HG03469 (cell line): ENCODE results near the gene CXorf58.
A peak's percentile ranks its signal among the peaks of the same experiment; 100 is the strongest.
"Not testable (repeated sequence)": the region's sequence is repeated elsewhere in the genome, so short reads cannot be mapped to it uniquely, and the experiment has no call there.

Experiments
- ATAC-seq: cut with Tn5 transposase; IDR thresholded peaks from one replicate; pipeline ENCODE4 v1.9.1; 2021; ENCODE audit warnings: mild to moderate bottlenecking, moderate library complexity, moderate number of reproducible peaks; ENCODE audit not compliant: unreplicated experiment

The CXorf58 gene

GRCh38 chrX:23907498-23908218 is at the start of gene CXorf58, which contains the start of gene APOO:
Gene CXorf58 (plus strand): TSS chrX:23908006. CDS start chrX:23910303, 2,297 bp downstream.
Gene APOO (minus strand): TSS chrX:23907938. CDS start chrX:23907702, 236 bp downstream.
- ATAC-seq: peak; percentile 84

- ATAC-seq: not testable (repeated sequence)
Observed at GRCh38 chrX:23859238-23859637, 48.6 kb upstream of the CXorf58 start.

DNA sequence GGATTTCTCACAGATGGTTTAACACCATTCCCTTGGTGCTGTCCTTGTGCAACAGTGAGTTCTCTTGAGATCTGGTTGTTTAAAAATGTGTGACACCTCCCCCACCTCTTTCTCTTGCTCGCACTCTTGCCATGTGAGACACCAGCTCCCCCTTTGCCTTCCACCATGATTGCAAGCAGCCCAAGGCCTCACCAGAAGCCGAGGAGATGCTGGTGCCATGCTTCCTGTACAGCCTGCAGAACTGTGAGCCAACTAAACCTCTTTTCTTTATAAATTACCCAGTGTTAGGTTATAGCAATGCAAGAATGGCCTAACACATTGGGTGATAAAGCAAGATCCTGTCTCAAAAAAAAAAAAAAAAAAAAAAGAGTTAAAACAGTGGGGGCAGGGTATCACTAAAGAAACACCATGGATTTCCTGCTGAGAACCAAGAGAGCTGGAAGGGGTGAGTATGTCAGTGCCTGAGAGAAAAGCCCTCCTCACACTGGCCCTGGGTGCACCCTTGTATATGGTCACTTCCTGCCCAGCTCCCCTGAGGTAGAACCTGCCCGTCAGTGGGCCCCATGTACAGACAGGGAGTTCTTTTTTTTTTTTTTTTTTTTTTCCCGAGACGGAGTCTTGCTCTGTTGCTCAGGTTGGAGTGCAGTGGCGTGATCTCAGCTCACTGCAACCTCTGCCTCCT is 46.5 kb upstream of the CXorf58 start:
- ATAC-seq: no peak

GRCh38 chrX:23861952-23862351 is 45.9 kb upstream of the CXorf58 start:
- not testable (repeated sequence) for ATAC-seq

DNA sequence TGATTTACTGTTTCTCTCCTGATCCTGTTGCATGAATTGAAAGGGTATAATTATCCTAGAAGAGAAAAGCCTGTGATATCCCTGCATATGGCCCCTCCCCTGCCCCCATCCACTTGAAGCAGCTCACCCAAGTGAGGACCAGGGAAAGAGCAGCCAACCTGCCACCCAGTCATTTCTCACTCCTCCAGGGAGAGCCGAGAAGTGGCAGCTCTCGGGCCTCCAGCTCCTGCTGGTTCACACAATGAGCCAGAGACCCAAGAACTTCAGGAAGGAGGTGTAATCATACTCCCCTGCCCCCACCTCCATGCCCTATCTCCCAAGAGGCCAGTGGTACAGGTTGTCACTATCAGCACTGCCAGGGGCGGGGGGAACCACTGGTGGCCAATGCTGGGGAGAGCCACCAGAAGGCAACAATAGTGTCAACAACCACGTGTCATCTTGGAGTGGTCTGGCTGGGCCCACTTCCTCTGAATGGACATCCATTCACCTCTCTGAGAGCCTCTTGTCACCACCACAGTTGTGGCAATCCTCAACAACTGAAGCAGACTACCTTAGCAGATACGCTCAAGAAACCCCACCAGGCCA is 43.0 kb upstream of the CXorf58 start:
- ATAC-seq: no peak

- ATAC-seq: no peak
Observed at GRCh38 chrX:23870041-23870440, 37.8 kb upstream of the CXorf58 start.

- no peak for ATAC-seq
Observed at GRCh38 chrX:23871905-23872546, 35.8 kb upstream of the CXorf58 start.

DNA sequence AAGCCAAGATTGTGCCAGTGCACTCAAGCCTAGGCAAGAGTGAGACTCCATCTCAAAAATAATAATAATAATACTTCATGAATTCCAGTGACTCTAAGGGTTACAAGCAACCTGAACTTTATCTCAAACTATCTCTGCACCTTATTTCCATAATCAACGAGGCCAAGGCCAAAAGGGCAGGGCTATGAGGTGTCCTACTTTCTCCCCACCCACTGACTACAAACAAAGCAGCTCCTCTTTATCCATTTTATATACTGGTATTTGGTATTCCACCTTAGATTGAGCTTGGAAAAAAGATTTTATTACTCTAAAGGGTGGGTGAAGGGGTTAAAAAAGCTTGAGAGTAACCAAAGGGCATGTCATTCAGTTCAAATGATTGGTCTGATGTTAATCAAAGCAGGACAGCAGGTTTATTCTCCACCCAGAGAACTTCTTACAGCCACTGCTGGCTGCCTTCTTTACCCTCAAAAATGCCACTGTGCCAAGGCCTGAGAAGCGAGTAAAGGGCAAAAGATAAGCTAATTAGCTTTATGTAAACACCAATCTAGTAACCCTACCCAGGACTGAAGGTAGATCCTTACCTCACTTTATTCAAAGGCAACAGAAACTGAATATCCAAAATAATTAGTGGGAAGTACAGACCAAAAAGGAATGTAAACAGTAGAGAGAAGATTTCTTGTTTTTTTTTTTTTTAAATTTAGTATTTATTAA is 28.3 kb upstream of the CXorf58 start:
- ATAC-seq: no peak

DNA sequence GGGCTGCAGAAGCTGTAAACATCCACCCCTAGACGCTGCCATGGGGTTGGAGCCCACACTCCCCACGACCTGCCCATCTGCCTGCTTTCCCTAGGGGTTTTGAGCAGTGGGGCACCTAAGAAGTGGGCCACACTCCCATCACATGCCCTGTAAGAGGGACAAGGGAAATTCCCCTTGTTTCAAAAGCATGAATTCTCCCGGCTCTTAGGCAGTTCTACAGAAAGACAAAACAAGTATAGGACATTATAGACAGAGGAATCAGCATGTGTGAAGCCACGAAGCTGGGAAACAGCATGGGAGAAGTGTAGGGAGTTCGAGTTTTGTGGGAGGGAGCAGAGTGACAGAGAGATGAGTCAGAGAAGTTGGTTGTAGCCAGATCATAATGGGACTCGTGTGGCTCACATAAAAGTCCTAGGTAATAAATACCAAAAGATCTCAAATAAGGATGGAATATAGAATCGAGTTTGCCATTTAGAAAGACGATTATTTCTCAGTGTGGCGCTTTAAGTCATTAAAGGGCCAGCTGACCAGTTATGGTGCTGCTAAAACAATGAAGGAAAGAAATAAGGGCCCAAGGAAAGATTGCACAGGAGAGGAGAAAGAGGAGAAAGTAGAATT is 24.0 kb upstream of the CXorf58 start:
- no peak for ATAC-seq

- no peak for ATAC-seq
Observed at GRCh38 chrX:23884427-23885024, 23.3 kb upstream of the CXorf58 start.

DNA sequence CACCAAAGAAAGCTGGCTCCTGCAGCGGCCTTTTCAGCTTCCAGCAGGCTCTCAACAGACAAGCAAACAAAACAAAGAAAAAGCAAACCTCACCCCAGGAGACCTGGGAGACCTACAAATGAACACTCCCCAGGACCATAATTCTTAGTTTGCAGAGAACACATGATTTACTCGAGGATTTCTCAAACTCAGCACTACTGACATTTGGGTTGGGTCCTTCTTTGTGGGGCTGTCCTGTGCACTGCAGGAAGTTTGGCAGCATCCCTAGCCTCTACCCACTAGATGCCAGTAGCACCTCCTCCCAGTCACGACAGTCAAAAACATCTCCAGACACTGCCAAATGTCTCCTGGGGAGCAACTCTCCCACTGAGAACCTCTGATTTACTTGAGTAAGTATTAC is 22.0 kb upstream of the CXorf58 start:
- ATAC-seq: no peak

GRCh38 chrX:23887451-23887850 is 20.4 kb upstream of the CXorf58 start:
- no peak for ATAC-seq

GRCh38 chrX:23887918-23888317 is 19.9 kb upstream of the CXorf58 start:
- no peak for ATAC-seq

DNA sequence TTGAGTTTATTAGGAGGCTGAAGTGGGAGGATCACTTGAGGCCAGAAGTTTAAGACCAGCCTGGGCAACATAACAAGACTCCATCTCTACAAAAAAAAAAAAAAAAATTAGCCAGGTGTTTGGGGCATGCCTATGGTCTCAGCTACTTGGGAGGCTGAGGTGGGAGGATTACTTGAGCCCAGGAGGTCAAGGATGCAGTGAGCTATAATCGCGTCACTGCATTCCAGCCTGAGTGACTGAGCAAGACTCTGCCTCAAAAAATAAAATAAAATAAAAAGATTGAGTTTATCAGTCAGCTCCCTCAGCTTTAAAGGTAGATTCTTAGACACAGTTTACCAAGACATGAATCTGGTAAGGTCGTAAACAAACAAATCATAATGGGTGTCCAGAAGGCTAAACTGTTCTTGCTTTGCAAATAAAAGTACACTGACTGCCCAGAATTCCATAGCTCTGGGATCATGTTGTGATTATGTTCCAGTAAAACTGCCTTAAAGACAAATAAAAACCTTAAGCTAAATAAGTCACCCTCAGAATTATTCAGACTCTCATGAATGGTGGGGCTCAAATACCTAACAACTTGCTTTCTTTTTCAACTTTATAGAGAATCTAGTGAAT is 18.8 kb upstream of the CXorf58 start:
- ATAC-seq: no peak

DNA sequence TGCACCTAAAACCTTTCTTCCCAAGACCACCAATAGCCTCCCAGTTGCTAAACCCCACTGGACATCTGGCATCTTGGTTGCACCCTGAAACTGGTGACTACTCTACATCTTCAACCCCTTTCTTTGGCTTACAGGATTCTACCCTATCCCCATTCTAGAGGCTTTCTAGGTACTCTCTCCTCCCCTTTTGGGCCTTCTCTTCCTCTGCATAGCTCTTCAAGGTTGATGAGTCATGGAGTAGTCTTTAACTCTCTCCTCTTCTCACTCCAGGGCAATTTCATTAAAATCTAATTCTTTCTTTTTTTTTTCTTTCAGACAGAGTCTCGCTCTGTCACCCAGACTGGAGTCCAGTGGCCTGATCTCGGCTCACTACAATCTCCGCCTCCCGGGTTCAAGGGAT is 16.9 kb upstream of the CXorf58 start:
- ATAC-seq: no peak

DNA sequence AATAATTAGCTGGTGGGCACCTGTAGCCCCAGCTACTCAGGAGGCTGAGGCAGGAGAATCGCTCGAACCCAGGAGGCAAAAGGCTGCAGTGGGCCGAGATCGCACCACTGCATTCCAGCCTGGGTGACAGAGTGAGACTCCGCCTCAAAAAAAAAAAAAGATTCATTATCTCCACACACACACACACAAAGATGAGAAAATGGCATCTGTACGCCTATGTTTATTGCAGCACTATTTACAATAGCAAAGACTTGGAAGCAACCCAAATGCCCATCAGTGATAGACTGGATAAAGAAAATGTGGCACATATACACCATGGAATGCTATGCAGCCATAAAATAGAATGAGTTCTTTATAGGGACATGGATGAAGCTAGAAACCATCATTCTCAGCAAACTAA is 12.8 kb upstream of the CXorf58 start:
- ATAC-seq: not testable (repeated sequence)

- ATAC-seq: not testable (repeated sequence)
Observed at GRCh38 chrX:23896539-23896938, 11.3 kb upstream of the CXorf58 start.

DNA sequence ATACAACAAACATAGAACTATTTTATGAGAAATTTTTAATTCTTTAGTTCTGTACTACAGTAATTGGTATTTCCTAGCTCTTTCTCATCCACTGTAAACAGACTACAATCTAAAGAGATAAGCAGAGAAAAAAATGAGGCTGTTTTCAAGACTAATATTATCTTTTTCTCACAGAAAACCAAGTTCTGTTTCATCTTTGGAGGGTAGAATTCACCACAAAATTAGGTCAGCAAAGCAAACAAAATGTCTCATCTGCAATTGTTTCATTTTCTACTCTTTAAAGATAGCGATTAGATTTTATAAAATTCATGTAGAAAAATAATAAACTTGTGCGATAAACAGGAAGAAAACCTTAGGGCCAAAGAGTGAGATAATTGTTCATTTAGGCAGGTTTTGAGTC is 10.8 kb upstream of the CXorf58 start:
- ATAC-seq: no peak

- ATAC-seq: no peak
Observed at GRCh38 chrX:23898412-23898959, 9.3 kb upstream of the CXorf58 start.
